K562 (cell line): ENCODE results near the gene TMEM181. TPM values are rescaled to one million over a fixed set of nuclear protein-coding genes. Genes with fewer than 3 reads are reported as not detected.

ENCODE experiments used
- ATAC-seq: fragments of 200-7000 bp; cut with Tn5 transposase; 3 replicates; pipeline ENCODE4 v1.9.1; 2020; ENCODE audit warnings: moderate library complexity
- BruUV-seq: library from RNA; stranded (reverse); fragments of 400-500 nt; replicated peaks from 2 replicates; lab custom pipeline; 2021; lab: Mats Ljungman, UMichigan
- CTCF ChIA-PET: fragments of 300-600 bp; formaldehyde crosslinking; extraction: SDS; loops from one replicate; lab custom pipeline; 2021; ENCODE audit warnings: low intra/inter-chr PET ratio; lab: Yijun Ruan, JAX
- POLR2A ChIA-PET: fragments of 300-600, 350-650 bp; sonication (Branson Sonifier 250); formaldehyde crosslinking; extraction: SDS; loops from one replicate; lab custom pipeline; 2021; ENCODE audit warnings: antibody characterized with exemption, inconsistent platforms; lab: Yijun Ruan, JAX
- DNase-seq, 4 experiments: peaks; one replicate each; pipeline versions ENCODE4 v3.0.0 to v3.0.0-alpha.2; 2011 to 2018; ENCODE audit warnings: low spot score in 3 of 4, mixed read lengths in 3 of 4; ENCODE audit errors: extremely low read depth in 1 of 4
- FAIRE-seq: peaks from 2 replicates; lab custom pipeline; 2011; peaks lifted over from hg19 to GRCh38; lab: Jason Lieb, UNC
- H2AFZ ChIP-seq: 2 replicates; pipeline ENCODE4 v1.6.0; 2011; ENCODE audit warnings: low read depth, low read length, control low read depth, inconsistent platforms
- H3K27ac ChIP-seq: fragments of 200-600 bp; 3 replicates; pipeline ENCODE4 v1.8.0; 2011; ENCODE audit warnings: low read depth, mild to moderate bottlenecking, control low read depth, inconsistent platforms, low read length, moderate library complexity, mixed read lengths; ENCODE audit errors: extremely low read depth
- H3K27me3 ChIP-seq, 2 experiments: fragments of 300-600 bp in 1 of 2; 2 replicates in 1 of 2; 3 replicates in 1 of 2; pipeline versions ENCODE4 v1.6.0 to v1.8.0; 2011; ENCODE audit warnings: inconsistent platforms in 2 of 2, low read length in 2 of 2, mild to moderate bottlenecking in 1 of 2, mixed read lengths in 1 of 2, moderate library complexity in 1 of 2; ENCODE audit not compliant: control insufficient read depth in 2 of 2, insufficient read depth in 2 of 2
- H3K36me3 ChIP-seq: fragments of 300-600 bp; 3 replicates; pipeline ENCODE4 v1.8.0; 2011; ENCODE audit warnings: mild to moderate bottlenecking, low read length, inconsistent platforms; ENCODE audit not compliant: control insufficient read depth, insufficient read depth
- H3K4me1 ChIP-seq, 2 experiments: fragments of 200-600 bp in 1 of 2; replicated peaks in 1 of 2; 2 replicates in 1 of 2; 3 replicates in 1 of 2; pipeline versions ENCODE4 v1.5.1 to v1.8.0; 2011; ENCODE audit warnings: inconsistent platforms in 2 of 2, low read length in 2 of 2, mild to moderate bottlenecking in 1 of 2, mixed read lengths in 1 of 2, moderate library complexity in 1 of 2; ENCODE audit not compliant: control insufficient read depth in 2 of 2, insufficient read depth in 2 of 2
- H3K4me2 ChIP-seq: 2 replicates; pipeline ENCODE4 v1.6.1; 2011; ENCODE audit warnings: low read length, control low read depth, inconsistent platforms, mixed read lengths; ENCODE audit not compliant: insufficient read depth
- H3K4me3 ChIP-seq: fragments of 200-600 bp; sonication (generic), shearing (Covaris generic); 2 replicates; pipeline ENCODE4 v1.5.1; 2016; ENCODE audit warnings: control low read depth, inconsistent platforms
- H3K79me2 ChIP-seq: fragments of 200-600 bp; 3 replicates; pipeline ENCODE4 v1.8.0; 2011; ENCODE audit warnings: low read length, inconsistent platforms; ENCODE audit not compliant: control insufficient read depth, insufficient read depth
- H3K9ac ChIP-seq, 2 experiments: 2 replicates each; pipeline versions ENCODE4 v1.6.0 to v1.6.1; 2011; ENCODE audit warnings: low read depth in 2 of 2, low read length in 2 of 2, control low read depth in 1 of 2, inconsistent platforms in 1 of 2, mild to moderate bottlenecking in 1 of 2, mixed read lengths in 1 of 2; ENCODE audit not compliant: insufficient read depth in 1 of 2
- H3K9me1 ChIP-seq: one replicate; pipeline ENCODE4 v1.6.0; 2011; ENCODE audit warnings: inconsistent platforms, mild to moderate bottlenecking, low read length, moderate library complexity; ENCODE audit not compliant: control insufficient read depth, insufficient read depth
- H3K9me3 ChIP-seq: replicated peaks from 2 replicates; pipeline ENCODE4 v1.5.1; 2011; ENCODE audit warnings: low read depth, low read length, inconsistent platforms; ENCODE audit not compliant: control insufficient read depth, insufficient read depth
- H4K20me1 ChIP-seq: replicated peaks from 2 replicates; pipeline ENCODE4 v1.6.1; 2011; ENCODE audit warnings: low read length, inconsistent platforms, mixed read lengths; ENCODE audit not compliant: control insufficient read depth, insufficient read depth
- MCM2 ChIP-seq: fragments of 450-650 bp; IDR thresholded peaks from 2 replicates; pipeline ENCODE4 v1.6.1; 2017; ENCODE audit warnings: low read depth, mild to moderate bottlenecking
- MTA2 ChIP-seq: fragments of 450-650 bp; IDR thresholded peaks from 2 replicates; pipeline ENCODE4 v1.6.1; 2016; ENCODE audit warnings: low read depth
- SETDB1 ChIP-seq: IDR thresholded peaks from one replicate; pipeline ENCODE4 v1.6.1; 2012; ENCODE audit warnings: low read length, control low read depth, inconsistent platforms
- ZNF407 ChIP-seq: fragments of 450-650 bp; IDR thresholded peaks from 2 replicates; pipeline ENCODE4 v1.6.1; 2016; ENCODE audit warnings: low read depth
- WGBS: fragments of 100-300 bp; shearing (Covaris generic); methylation state at CpG from one replicate; pipeline ENCODE4 v1.1.6; 2016; ENCODE audit warnings: low coverage, mixed read lengths; ENCODE audit not compliant: insufficient coverage; ENCODE audit errors: missing lambda C conversion rate; 5-methylcytosine and 5-hydroxymethylcytosine counted together
- in situ Hi-C: fragments of 300-500 bp; cut with MboI; formaldehyde crosslinking; loops from 4 replicates; pipeline ENCODE4 v1.15.0; 2018; ENCODE audit warnings: inconsistent platforms, mixed read lengths
- intact Hi-C: fragments of 100-400 bp; cut with micrococcal nuclease; formaldehyde crosslinking; loops from 2 replicates; pipeline ENCODE4 v1.14.2; 2022
- polyA plus RNA-seq, 8 experiments: library from polyadenylated mRNA; depleted of rRNA in 4 of 8; stranded (reverse) in 5 of 8; unstranded in 3 of 8; fragments of >200 nt; fragmentation: Nextera tagmentation in 2 of 8; fragmentation: Illumina TruSeq in 1 of 8; extraction: Ambion mirVana in 2 of 8; extraction: Trizol in 1 of 8; gene quantifications; 2 replicates each; pipeline versions ENCODE4 v1.2.1 to v1.2.3, GENCODE V29; 2011 to 2014; ENCODE audit warnings: inconsistent platforms in 1 of 8, missing spikeins in 1 of 8
- total RNA-seq, 7 experiments: library from RNA; depleted of rRNA in 6 of 7; stranded (reverse); fragments of >200 nt in 6 of 7; fragmentation: Illumina TruSeq in 2 of 7; extraction: Trizol in 2 of 7; gene quantifications; 2 replicates each; pipeline versions ENCODE4 v1.2.1 to v1.2.3, GENCODE V29; 2011 to 2021; ENCODE audit warnings: low replicate concordance in 1 of 7
- TF ChIP-seq, protein P1 (sequence below): IDR thresholded peaks from 2 replicates; pipeline ENCODE4 v1.6.1; 2011; ENCODE audit not compliant: insufficient read length; ENCODE audit errors: extremely low read depth

The TMEM181 gene
- total and polyA plus RNA-seq, 9 of the 15 experiments (the other 6 are each of a cell fraction or from before 2014, with no cell fraction given): 5.6 to 27.2 (median 19.9) TPM

GRCh38 chr6:158567871-158568401, 8.0 kb downstream of the TMEM181 start:
- no TSS peak for BruUV-seq
- H2AFZ ChIP-seq: no peak overlapping the region
- peaks cover 15% of the 10 kb centered on the region for H3K9me1 ChIP-seq
- H3K79me2 ChIP-seq: peaks cover 90% of the 10 kb centered on the region
- no peak overlapping the region for H3K4me3 ChIP-seq
- H4K20me1 ChIP-seq: peaks cover 43% of the 10 kb centered on the region
- ATAC-seq (no peak), FAIRE-seq (no peak)
- H3K27me3 ChIP-seq: no peaks in the 10 kb centered on the region
- no peak overlapping the region for H3K4me2 ChIP-seq
- intact Hi-C loops: no loop called here
- peak overlapping the region in 1 of 2 experiments; percentile 20; a peak in 1 of 4 replicates for H3K9ac ChIP-seq
- TF ChIP-seq SETDB1 (peak; percentile 2), MTA2 (no peak)
- TF ChIP-seq, all 486 proteins: peak for 1
- Histone ChIP-seq H3K9me3 (no peaks in the 10 kb centered on the region), H3K36me3 (peaks cover 37% of the 10 kb centered on the region; the same call in 2 of the 3 replicates), H3K27ac (no peak overlapping the region), H3K4me1 (peaks cover 15 to 46% of the 10 kb centered on the region in 2 experiments; a peak in 4 of 5 replicates)
- 82% methylated on average over 12 of the region's 12 CpGs for WGBS
- POLR2A ChIA-PET: interaction anchor here (1.0 to 3.1 kb wide), 4 partner anchors 8 to 16 kb away, joined by 3 to 14 read pairs (median 4); partner anchors contain the start of gene TMEM181
- CTCF ChIA-PET: no interaction called here
- in situ Hi-C loops: no loop called here
- DNase-seq: no peak

GRCh38 chr6:158568549-158568948, 8.7 kb downstream of the TMEM181 start:
- intact Hi-C loops: no loop called here
- no TSS peak for BruUV-seq
- peaks cover 19 to 52% of the 10 kb centered on the region in 2 experiments for H3K4me1 ChIP-seq
- TF ChIP-seq MCM2: no peak
- TF ChIP-seq, protein P1, sequence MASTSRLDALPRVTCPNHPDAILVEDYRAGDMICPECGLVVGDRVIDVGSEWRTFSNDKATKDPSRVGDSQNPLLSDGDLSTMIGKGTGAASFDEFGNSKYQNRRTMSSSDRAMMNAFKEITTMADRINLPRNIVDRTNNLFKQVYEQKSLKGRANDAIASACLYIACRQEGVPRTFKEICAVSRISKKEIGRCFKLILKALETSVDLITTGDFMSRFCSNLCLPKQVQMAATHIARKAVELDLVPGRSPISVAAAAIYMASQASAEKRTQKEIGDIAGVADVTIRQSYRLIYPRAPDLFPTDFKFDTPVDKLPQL: no peak
- TF ChIP-seq ZNF407: no peak

More at GRCh38 chr6:158568549-158568948, 8.7 kb downstream of the TMEM181 start:
- no peak for DNase-seq
- in situ Hi-C loops: no loop called here
- 52% methylated on average over 5 of the region's 5 CpGs for WGBS
- POLR2A ChIA-PET: interaction anchor here (0.7 to 3.1 kb wide), 5 partner anchors 9 to 327 kb away, joined by 3 to 14 read pairs (median 4); partner anchors contain the start of gene TMEM181
- ATAC-seq: peak; percentile 7; the same call in 1 of the 3 replicates
- FAIRE-seq: peak; percentile 32
- peaks cover 43% of the 10 kb centered on the region for H4K20me1 ChIP-seq
- H3K9ac ChIP-seq: peak overlapping the region in 1 of 2 experiments; percentile 78; a peak in 1 of 4 replicates
- peaks cover 15% of the 10 kb centered on the region for H3K9me1 ChIP-seq
- H3K27me3 ChIP-seq: no peaks in the 10 kb centered on the region
- H2AFZ ChIP-seq: no peak overlapping the region
- no peak overlapping the region for H3K27ac ChIP-seq
- H3K4me2 ChIP-seq: no peak overlapping the region
- no peak overlapping the region for H3K4me3 ChIP-seq
- H3K9me3 ChIP-seq: no peaks in the 10 kb centered on the region
- H3K36me3 ChIP-seq: peaks cover 39% of the 10 kb centered on the region; the same call in 2 of the 3 replicates
- H3K79me2 ChIP-seq: peaks cover 91% of the 10 kb centered on the region
- CTCF ChIA-PET: no interaction called here
